Activated naive CD8-positive, alpha-beta T cell treated with anti-CD3 and anti-CD28 coated beads, Interleukin-2, amount 50 U/mL, for 24 hours (primary cell): ENCODE data around the gene CBL.
"Not testable (repeated sequence)": the region's sequence is repeated elsewhere in the genome, so short reads cannot be mapped to it uniquely, and the experiment has no call there.

Source experiments
- ATAC-seq: fragments of 150-1000 bp; cut with Tn5 transposase; one replicate; pipeline ENCODE4 v1.10.0; 2021
- DNase-seq: peaks from one replicate; pipeline ENCODE4 v3.0.0; 2021
- H3K27ac Mint-ChIP-seq: one replicate; pipeline ENCODE4 v1.8.0; 2021; ENCODE audit warnings: mild to moderate bottlenecking, mixed read lengths
- H3K27me3 Mint-ChIP-seq: one replicate; pipeline ENCODE4 v1.8.0; 2021; ENCODE audit warnings: mixed read lengths
- H3K36me3 Mint-ChIP-seq: one replicate; pipeline ENCODE4 v1.8.0; 2021; ENCODE audit warnings: low read depth, mixed read lengths
- H3K4me1 Mint-ChIP-seq: one replicate; pipeline ENCODE4 v1.8.0; 2021; ENCODE audit warnings: mixed read lengths
- H3K4me3 Mint-ChIP-seq: one replicate; pipeline ENCODE4 v1.8.0; 2021; ENCODE audit warnings: mild to moderate bottlenecking, moderate library complexity, mixed read lengths
- H3K9me3 Mint-ChIP-seq: one replicate; pipeline ENCODE4 v1.8.0; 2021; ENCODE audit warnings: mixed read lengths

CBL gene

GRCh38 chr11:119178166-119178680, 27.9 kb upstream of the CBL start:
- DNase-seq, result no peak
- H3K4me1 Mint-ChIP-seq, result peaks cover 7% of the 10 kb centered on the region
- peaks cover 4% of the 10 kb centered on the region for H3K36me3 Mint-ChIP-seq
- H3K4me3 Mint-ChIP-seq, result no peak overlapping the region
- no peaks in the 10 kb centered on the region for H3K9me3 Mint-ChIP-seq
- H3K27ac Mint-ChIP-seq, result no peak overlapping the region
- ATAC-seq, result no peak
- no peaks in the 10 kb centered on the region for H3K27me3 Mint-ChIP-seq

- no peak overlapping the region for H3K27ac Mint-ChIP-seq
- no peaks in the 10 kb centered on the region for H3K9me3 Mint-ChIP-seq
- no peak for DNase-seq
- H3K36me3 Mint-ChIP-seq, result peaks cover 2% of the 10 kb centered on the region
- ATAC-seq, result no peak
- H3K27me3 Mint-ChIP-seq, result no peaks in the 10 kb centered on the region
- H3K4me3 Mint-ChIP-seq, result no peak overlapping the region
- peaks cover 9% of the 10 kb centered on the region for H3K4me1 Mint-ChIP-seq
Measured at GRCh38 chr11:119179342-119179741, 26.8 kb upstream of the CBL start.

GRCh38 chr11:119179983-119180382, 26.2 kb upstream of the CBL start:
- Mint-ChIP-seq H3K27ac (no peak overlapping the region), H3K27me3 (no peaks in the 10 kb centered on the region), H3K4me1 (peaks cover 14% of the 10 kb centered on the region), H3K36me3 (peaks cover 2% of the 10 kb centered on the region), H3K9me3 (no peaks in the 10 kb centered on the region), H3K4me3 (no peak overlapping the region)
- ATAC-seq, result no peak
- DNase-seq, result no peak

- H3K27ac Mint-ChIP-seq, result no peak overlapping the region
- ATAC-seq (no peak), DNase-seq (no peak)
- H3K4me1 Mint-ChIP-seq, result peaks cover 12% of the 10 kb centered on the region
- no peaks in the 10 kb centered on the region for H3K27me3 Mint-ChIP-seq
- H3K9me3 Mint-ChIP-seq, result no peaks in the 10 kb centered on the region
- H3K4me3 Mint-ChIP-seq, result no peak overlapping the region
- H3K36me3 Mint-ChIP-seq, result no peaks in the 10 kb centered on the region
Measured at GRCh38 chr11:119180729-119181676, 25.1 kb upstream of the CBL start.

GRCh38 chr11:119181677-119182412, 24.3 kb upstream of the CBL start:
- Mint-ChIP-seq H3K36me3 (no peaks in the 10 kb centered on the region), H3K27me3 (no peaks in the 10 kb centered on the region), H3K4me1 (peaks cover 12% of the 10 kb centered on the region), H3K27ac (no peak overlapping the region), H3K9me3 (no peaks in the 10 kb centered on the region), H3K4me3 (no peak overlapping the region)
- no peak for ATAC-seq
- no peak for DNase-seq

- DNase-seq, H3K4me3 Mint-ChIP-seq, H3K27ac Mint-ChIP-seq, H3K36me3 Mint-ChIP-seq, H3K4me1 Mint-ChIP-seq, H3K27me3 Mint-ChIP-seq, ATAC-seq, H3K9me3 Mint-ChIP-seq: not testable (repeated sequence)
Measured at GRCh38 chr11:119184399-119184798, 21.7 kb upstream of the CBL start.

- ATAC-seq (no peak), DNase-seq (no peak)
- H3K4me3 Mint-ChIP-seq, result no peak overlapping the region
- no peak overlapping the region for H3K27ac Mint-ChIP-seq
- no peaks in the 10 kb centered on the region for H3K9me3 Mint-ChIP-seq
- no peaks in the 10 kb centered on the region for H3K27me3 Mint-ChIP-seq
- peaks cover 6% of the 10 kb centered on the region for H3K4me1 Mint-ChIP-seq
- H3K36me3 Mint-ChIP-seq, result no peaks in the 10 kb centered on the region
Measured at GRCh38 chr11:119185981-119186634, 20.0 kb upstream of the CBL start.

- H3K9me3 Mint-ChIP-seq, result no peaks in the 10 kb centered on the region
- H3K4me1 Mint-ChIP-seq, result peaks cover 6% of the 10 kb centered on the region
- H3K4me3 Mint-ChIP-seq, result no peak overlapping the region
- H3K27me3 Mint-ChIP-seq, result no peaks in the 10 kb centered on the region
- H3K36me3 Mint-ChIP-seq, result no peaks in the 10 kb centered on the region
- no peak for DNase-seq
- H3K27ac Mint-ChIP-seq, result no peak overlapping the region
- ATAC-seq, result no peak
Measured at GRCh38 chr11:119187123-119187892, 18.8 kb upstream of the CBL start.

- no peaks in the 10 kb centered on the region for H3K36me3 Mint-ChIP-seq
- ATAC-seq, result no peak
Measured at GRCh38 chr11:119188067-119188466, 18.1 kb upstream of the CBL start.

GRCh38 chr11:119188887-119189286, 17.3 kb upstream of the CBL start:
- no peak overlapping the region for H3K4me3 Mint-ChIP-seq
- H3K36me3 Mint-ChIP-seq, result no peaks in the 10 kb centered on the region
- ATAC-seq (no peak), DNase-seq (no peak)
- no peaks in the 10 kb centered on the region for H3K9me3 Mint-ChIP-seq
- no peaks in the 10 kb centered on the region for H3K27me3 Mint-ChIP-seq
- peaks cover 6% of the 10 kb centered on the region for H3K4me1 Mint-ChIP-seq
- no peak overlapping the region for H3K27ac Mint-ChIP-seq

More at GRCh38 chr11:119188067-119188466, 18.1 kb upstream of the CBL start:
- Mint-ChIP-seq H3K9me3 (no peaks in the 10 kb centered on the region), H3K27me3 (no peaks in the 10 kb centered on the region), H3K4me1 (peaks cover 6% of the 10 kb centered on the region), H3K4me3 (no peak overlapping the region), H3K27ac (no peak overlapping the region)
- no peak for DNase-seq

- H3K9me3 Mint-ChIP-seq, result no peaks in the 10 kb centered on the region
- no peak overlapping the region for H3K4me3 Mint-ChIP-seq
- no peak for DNase-seq
- no peak overlapping the region for H3K27ac Mint-ChIP-seq
- ATAC-seq, result no peak
- no peaks in the 10 kb centered on the region for H3K27me3 Mint-ChIP-seq
- no peaks in the 10 kb centered on the region for H3K36me3 Mint-ChIP-seq
- peaks cover 5% of the 10 kb centered on the region for H3K4me1 Mint-ChIP-seq
Measured at GRCh38 chr11:119189393-119189792, 16.7 kb upstream of the CBL start.

GRCh38 chr11:119190531-119190930, 15.6 kb upstream of the CBL start:
- Mint-ChIP-seq H3K36me3 (no peaks in the 10 kb centered on the region), H3K9me3 (no peaks in the 10 kb centered on the region), H3K4me3 (no peak overlapping the region), H3K4me1 (no peaks in the 10 kb centered on the region), H3K27me3 (no peaks in the 10 kb centered on the region), H3K27ac (no peak overlapping the region)
- no peak for ATAC-seq
- DNase-seq, result no peak

GRCh38 chr11:119191265-119191664, 14.9 kb upstream of the CBL start:
- not testable (repeated sequence) for DNase-seq, H3K4me3 Mint-ChIP-seq, H3K36me3 Mint-ChIP-seq, H3K9me3 Mint-ChIP-seq, H3K27ac Mint-ChIP-seq, H3K27me3 Mint-ChIP-seq, H3K4me1 Mint-ChIP-seq, ATAC-seq

GRCh38 chr11:119192111-119192510, 14.0 kb upstream of the CBL start:
- Mint-ChIP-seq H3K27ac (no peak overlapping the region), H3K4me3 (no peak overlapping the region), H3K9me3 (no peaks in the 10 kb centered on the region), H3K36me3 (no peaks in the 10 kb centered on the region), H3K4me1 (no peaks in the 10 kb centered on the region), H3K27me3 (no peaks in the 10 kb centered on the region)
- no peak for DNase-seq
- no peak for ATAC-seq
